HepG2 (cell line): ENCODE measurements around the gene SLC7A4. TPM values are rescaled to one million over a fixed set of nuclear protein-coding genes. Genes with fewer than 3 reads are reported as not detected.

Experiments used
- CBFB ChIP-seq: sonication (generic); formaldehyde crosslinking; IDR thresholded peaks from 2 replicates; pipeline ENCODE4 v1.4.0; 2020; ENCODE audit warnings: missing genetic modification reagents
- ETS1 ChIP-seq: sonication (generic); formaldehyde crosslinking; IDR thresholded peaks from 2 replicates; pipeline ENCODE4 v1.4.0; 2020; ENCODE audit warnings: missing genetic modification reagents
- HINFP ChIP-seq: sonication (generic); formaldehyde crosslinking; IDR thresholded peaks from 2 replicates; pipeline ENCODE4 v1.4.0; 2020; ENCODE audit warnings: low read depth, mild to moderate bottlenecking, missing genetic modification reagents
- HMGA1 ChIP-seq: sonication (generic); formaldehyde crosslinking; conservative IDR thresholded peaks from 2 replicates; pipeline ENCODE4 v1.4.0; 2020; ENCODE audit warnings: missing genetic modification reagents
- SNAI1 ChIP-seq: sonication (generic); formaldehyde crosslinking; IDR thresholded peaks from 2 replicates; pipeline ENCODE4 v1.5.0; 2020; ENCODE audit warnings: mild to moderate bottlenecking, missing genetic modification reagents, borderline replicate concordance
- SUZ12 ChIP-seq: fragments of 150-350 bp; IDR thresholded peaks from 2 replicates; pipeline ENCODE4 v1.6.1; 2014; ENCODE audit warnings: low read depth, low read length
- ZBTB20 ChIP-seq: sonication (generic); formaldehyde crosslinking; IDR thresholded peaks from 2 replicates; pipeline ENCODE4 v1.8.1; 2023; ENCODE audit warnings: missing genetic modification reagents, low read depth, mild to moderate bottlenecking, borderline replicate concordance
- ZBTB25 ChIP-seq: IDR thresholded peaks from 2 replicates; pipeline ENCODE4 v1.6.1; 2018; ENCODE audit warnings: missing genetic modification reagents
- ZFP36L1 ChIP-seq: sonication (generic); formaldehyde crosslinking; IDR thresholded peaks from 2 replicates; pipeline ENCODE4 v1.8.0; 2022; ENCODE audit warnings: mild to moderate bottlenecking, missing genetic modification reagents, moderate library complexity
- ZFP37 ChIP-seq: sonication (generic); formaldehyde crosslinking; IDR thresholded peaks from 2 replicates; pipeline ENCODE4 v1.4.0; 2020; ENCODE audit warnings: missing genetic modification reagents, borderline replicate concordance
- ZHX1 ChIP-seq: sonication (generic); formaldehyde crosslinking; IDR thresholded peaks from 2 replicates; pipeline ENCODE4 v1.8.1; 2022; ENCODE audit warnings: low read depth, mild to moderate bottlenecking, missing genetic modification reagents
- ZMAT3 ChIP-seq: sonication (generic); formaldehyde crosslinking; conservative IDR thresholded peaks from 2 replicates; pipeline ENCODE4 v1.7.0; 2021; ENCODE audit warnings: missing genetic modification reagents
- ZNF124 ChIP-seq: sonication (generic); formaldehyde crosslinking; IDR thresholded peaks from 2 replicates; pipeline ENCODE4 v1.4.0; 2020; ENCODE audit warnings: missing genetic modification reagents
- ZNF362 ChIP-seq: sonication (generic); formaldehyde crosslinking; IDR thresholded peaks from 2 replicates; pipeline ENCODE4 v1.4.0; 2020; ENCODE audit warnings: missing genetic modification reagents, mild to moderate bottlenecking, borderline replicate concordance
- ZNF569 ChIP-seq: sonication (generic); formaldehyde crosslinking; IDR thresholded peaks from 2 replicates; pipeline ENCODE4 v1.5.0; 2020; ENCODE audit warnings: mild to moderate bottlenecking, missing genetic modification reagents, moderate library complexity, borderline replicate concordance
- ZNF709 ChIP-seq: sonication (generic); formaldehyde crosslinking; IDR thresholded peaks from 2 replicates; pipeline ENCODE4 v1.5.0; 2020; ENCODE audit warnings: mild to moderate bottlenecking, missing genetic modification reagents
- ZNF710 ChIP-seq: sonication (generic); formaldehyde crosslinking; IDR thresholded peaks from 2 replicates; pipeline ENCODE4 v1.5.0; 2020; ENCODE audit warnings: mild to moderate bottlenecking, missing genetic modification reagents, borderline replicate concordance
- polyA plus RNA-seq, 8 experiments: library from polyadenylated mRNA; depleted of rRNA in 3 of 8; stranded (reverse) in 7 of 8; unstranded in 1 of 8; fragments of >200 nt; fragmentation: Illumina TruSeq in 4 of 8; extraction: Trizol in 4 of 8; gene quantifications; 2 replicates each; pipeline versions ENCODE4 v1.2.1 to v1.2.3, GENCODE V29; 2011 to 2016; ENCODE audit warnings: low read depth in 4 of 8, missing spikeins in 1 of 8, mixed read lengths in 1 of 8; ENCODE audit not compliant: insufficient read depth in 1 of 8
- total RNA-seq, 5 experiments: library from RNA; depleted of rRNA; stranded (reverse); fragments of >200 nt; fragmentation: Illumina TruSeq; extraction: Trizol; gene quantifications; 2 replicates each; pipeline ENCODE4 v1.2.3, GENCODE V29; 2016; ENCODE audit warnings: low read depth in 1 of 5

The SLC7A4 gene
- total and polyA plus RNA-seq, 2 of the 13 experiments (the other 11 are each of a cell fraction or from before 2014, with no cell fraction given) = not detected

GRCh38 chr22:20980938-20981722, 51.2 kb downstream of the SLC7A4 start (continued):
- no peak for TF ChIP-seq ETS1 (CRISPR knock-in tag)
- no peak for TF ChIP-seq HINFP
- no peak for TF ChIP-seq HMGA1 (CRISPR knock-in tag)
- no peak for TF ChIP-seq SUZ12
- no peak for TF ChIP-seq ZNF569 (CRISPR knock-in tag)
- TF ChIP-seq ZNF124 (CRISPR knock-in tag) = no peak
- no peak for TF ChIP-seq ZBTB20 (CRISPR knock-in tag)
- no peak for TF ChIP-seq ZFP37 (CRISPR knock-in tag)
- peak; percentile 28; the same call in 1 of the 2 replicates for TF ChIP-seq CBFB
- no peak for TF ChIP-seq ZNF709 (CRISPR knock-in tag)
- TF ChIP-seq ZMAT3 (CRISPR knock-in tag) = no peak
- TF ChIP-seq ZBTB25 (CRISPR knock-in tag) = no peak
- no peak for TF ChIP-seq ZFP36L1 (CRISPR knock-in tag)
- 0 out of 2 replicates have a peak, but pooled peaks have one; percentile 18 for TF ChIP-seq ZHX1 (CRISPR knock-in tag)
- TF ChIP-seq ZNF362 (CRISPR knock-in tag) = no peak
- TF ChIP-seq ZNF710 (CRISPR knock-in tag) = no peak; the same call in 1 of the 2 replicates
- no peak for TF ChIP-seq SNAI1 (CRISPR knock-in tag)
